Measurements from ENCODE around the gene PKP2.
A peak's percentile ranks its signal among the peaks of the same experiment; 100 is the strongest.

The PKP2 gene

DNA sequence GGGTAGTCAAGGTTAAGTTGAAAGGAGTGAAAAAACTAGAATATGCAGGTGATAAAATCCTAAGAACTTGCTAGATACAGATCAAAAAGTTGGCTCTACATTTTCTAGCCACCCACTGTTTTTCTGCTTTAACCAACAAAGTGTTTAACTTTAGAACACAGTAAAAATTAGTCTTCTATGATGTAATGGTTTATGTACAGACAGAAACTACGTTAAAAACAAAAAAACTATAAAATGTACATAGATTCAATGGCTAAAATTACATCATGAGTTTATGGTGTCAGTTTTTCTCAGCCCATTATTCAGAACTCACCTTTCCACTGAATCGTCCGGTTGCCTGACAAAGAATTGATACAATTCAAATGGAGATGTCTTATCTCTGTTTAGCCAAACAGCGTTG lies 143.0 kb downstream of the PKP2 start:
- no peak for DNase-seq (ENCODE audit: low read depth in 1 of 2, low spot score in 1 of 2)
- H3K27me3 ChIP-seq (ENCODE audit: insufficient read depth, poor library complexity, severe bottlenecking), result no peaks in the 10 kb centered on the region
- no peak overlapping the region for H3K27ac ChIP-seq (replicated peaks)
- peak overlapping the region; percentile 91 for H3K4me3 ChIP-seq (replicated peaks; ENCODE audit: insufficient read depth, low read length)
- TF ChIP-seq, protein P1, sequence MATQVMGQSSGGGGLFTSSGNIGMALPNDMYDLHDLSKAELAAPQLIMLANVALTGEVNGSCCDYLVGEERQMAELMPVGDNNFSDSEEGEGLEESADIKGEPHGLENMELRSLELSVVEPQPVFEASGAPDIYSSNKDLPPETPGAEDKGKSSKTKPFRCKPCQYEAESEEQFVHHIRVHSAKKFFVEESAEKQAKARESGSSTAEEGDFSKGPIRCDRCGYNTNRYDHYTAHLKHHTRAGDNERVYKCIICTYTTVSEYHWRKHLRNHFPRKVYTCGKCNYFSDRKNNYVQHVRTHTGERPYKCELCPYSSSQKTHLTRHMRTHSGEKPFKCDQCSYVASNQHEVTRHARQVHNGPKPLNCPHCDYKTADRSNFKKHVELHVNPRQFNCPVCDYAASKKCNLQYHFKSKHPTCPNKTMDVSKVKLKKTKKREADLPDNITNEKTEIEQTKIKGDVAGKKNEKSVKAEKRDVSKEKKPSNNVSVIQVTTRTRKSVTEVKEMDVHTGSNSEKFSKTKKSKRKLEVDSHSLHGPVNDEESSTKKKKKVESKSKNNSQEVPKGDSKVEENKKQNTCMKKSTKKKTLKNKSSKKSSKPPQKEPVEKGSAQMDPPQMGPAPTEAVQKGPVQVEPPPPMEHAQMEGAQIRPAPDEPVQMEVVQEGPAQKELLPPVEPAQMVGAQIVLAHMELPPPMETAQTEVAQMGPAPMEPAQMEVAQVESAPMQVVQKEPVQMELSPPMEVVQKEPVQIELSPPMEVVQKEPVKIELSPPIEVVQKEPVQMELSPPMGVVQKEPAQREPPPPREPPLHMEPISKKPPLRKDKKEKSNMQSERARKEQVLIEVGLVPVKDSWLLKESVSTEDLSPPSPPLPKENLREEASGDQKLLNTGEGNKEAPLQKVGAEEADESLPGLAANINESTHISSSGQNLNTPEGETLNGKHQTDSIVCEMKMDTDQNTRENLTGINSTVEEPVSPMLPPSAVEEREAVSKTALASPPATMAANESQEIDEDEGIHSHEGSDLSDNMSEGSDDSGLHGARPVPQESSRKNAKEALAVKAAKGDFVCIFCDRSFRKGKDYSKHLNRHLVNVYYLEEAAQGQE (IDR thresholded peaks at IDR 0.05; ENCODE audit: insufficient replicate concordance, low read depth), result no peak
- TF ChIP-seq SPI1 (IDR thresholded peaks at IDR 0.05; ENCODE audit: borderline replicate concordance, low read depth) (no peak), POLR2AphosphoS5 (IDR thresholded peaks at IDR 0.05; ENCODE audit: low read depth) (no peak), GABPA (IDR thresholded peaks at IDR 0.05; ENCODE audit: low read depth) (no peak)
- TF ChIP-seq, protein P2, sequence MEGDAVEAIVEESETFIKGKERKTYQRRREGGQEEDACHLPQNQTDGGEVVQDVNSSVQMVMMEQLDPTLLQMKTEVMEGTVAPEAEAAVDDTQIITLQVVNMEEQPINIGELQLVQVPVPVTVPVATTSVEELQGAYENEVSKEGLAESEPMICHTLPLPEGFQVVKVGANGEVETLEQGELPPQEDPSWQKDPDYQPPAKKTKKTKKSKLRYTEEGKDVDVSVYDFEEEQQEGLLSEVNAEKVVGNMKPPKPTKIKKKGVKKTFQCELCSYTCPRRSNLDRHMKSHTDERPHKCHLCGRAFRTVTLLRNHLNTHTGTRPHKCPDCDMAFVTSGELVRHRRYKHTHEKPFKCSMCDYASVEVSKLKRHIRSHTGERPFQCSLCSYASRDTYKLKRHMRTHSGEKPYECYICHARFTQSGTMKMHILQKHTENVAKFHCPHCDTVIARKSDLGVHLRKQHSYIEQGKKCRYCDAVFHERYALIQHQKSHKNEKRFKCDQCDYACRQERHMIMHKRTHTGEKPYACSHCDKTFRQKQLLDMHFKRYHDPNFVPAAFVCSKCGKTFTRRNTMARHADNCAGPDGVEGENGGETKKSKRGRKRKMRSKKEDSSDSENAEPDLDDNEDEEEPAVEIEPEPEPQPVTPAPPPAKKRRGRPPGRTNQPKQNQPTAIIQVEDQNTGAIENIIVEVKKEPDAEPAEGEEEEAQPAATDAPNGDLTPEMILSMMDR (IDR thresholded peaks at IDR 0.05; ENCODE audit: insufficient read depth, low read length), result no peak

DNA sequence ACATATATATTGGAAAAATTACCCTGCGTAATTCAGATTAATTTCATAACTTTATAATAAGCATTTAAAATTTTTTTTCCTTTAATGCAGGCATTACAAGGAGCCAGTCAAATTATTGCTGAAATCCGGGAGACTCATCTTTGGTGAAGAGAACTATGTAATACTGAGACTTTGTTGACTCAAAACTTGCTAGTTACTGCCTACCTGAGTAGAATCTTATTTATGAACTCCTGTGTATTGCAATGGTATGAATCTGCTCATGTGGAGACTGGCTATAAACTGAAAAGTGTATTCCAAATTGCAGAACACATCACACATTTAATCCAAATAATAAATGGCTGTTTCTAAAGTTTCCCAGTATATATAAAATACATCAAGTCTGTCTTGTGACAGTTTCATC lies 153.3 kb downstream of the PKP2 start:
- TF ChIP-seq, protein P1 (IDR thresholded peaks at IDR 0.05; ENCODE audit: insufficient replicate concordance, low read depth), result no peak
- TF ChIP-seq POLR2AphosphoS5 (IDR thresholded peaks at IDR 0.05; ENCODE audit: low read depth) (no peak), GABPA (IDR thresholded peaks at IDR 0.05; ENCODE audit: low read depth) (no peak), SPI1 (IDR thresholded peaks at IDR 0.05; ENCODE audit: borderline replicate concordance, low read depth) (no peak)
- TF ChIP-seq, protein P2 (IDR thresholded peaks at IDR 0.05; ENCODE audit: insufficient read depth, low read length), result no peak
- DNase-seq (ENCODE audit: low read depth in 1 of 2, low spot score in 1 of 2), result no peak
- no peak overlapping the region for H3K27ac ChIP-seq (replicated peaks)
- H3K4me3 ChIP-seq (replicated peaks; ENCODE audit: insufficient read depth, low read length), result no peak overlapping the region
- no peaks in the 10 kb centered on the region for H3K27me3 ChIP-seq (ENCODE audit: insufficient read depth, poor library complexity, severe bottlenecking)

DNA sequence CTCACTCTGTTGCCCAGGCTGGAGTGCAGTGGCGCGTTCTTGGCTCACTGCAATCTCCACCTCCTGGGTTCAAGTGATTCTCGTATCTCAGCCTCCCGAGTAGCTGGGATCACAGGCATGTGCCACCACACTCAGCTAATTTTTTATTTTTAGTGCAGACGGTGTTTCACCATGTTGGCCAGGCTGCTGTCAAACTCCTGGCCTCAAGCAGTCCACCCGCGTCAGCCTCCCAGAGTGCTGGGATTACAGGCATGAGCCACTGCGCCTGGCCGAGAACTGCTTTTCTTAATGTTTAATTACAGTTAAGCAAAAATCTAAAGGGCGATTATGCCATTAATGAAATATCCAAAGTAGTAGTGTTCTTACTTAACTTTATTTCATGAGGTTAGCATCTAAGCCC lies 154.4 kb downstream of the PKP2 start:
- Histone ChIP-seq H3K4me3 (replicated peaks; ENCODE audit: insufficient read depth, low read length) (no peak overlapping the region), H3K27ac (replicated peaks) (no peak overlapping the region), H3K27me3 (ENCODE audit: insufficient read depth, poor library complexity, severe bottlenecking) (no peaks in the 10 kb centered on the region)
- no peak for DNase-seq (ENCODE audit: low read depth in 1 of 2, low spot score in 1 of 2)
- TF ChIP-seq GABPA (IDR thresholded peaks at IDR 0.05; ENCODE audit: low read depth) (no peak), SPI1 (IDR thresholded peaks at IDR 0.05; ENCODE audit: borderline replicate concordance, low read depth) (no peak), POLR2AphosphoS5 (IDR thresholded peaks at IDR 0.05; ENCODE audit: low read depth) (no peak)
- TF ChIP-seq, protein P2 (IDR thresholded peaks at IDR 0.05; ENCODE audit: insufficient read depth, low read length), result no peak
- TF ChIP-seq, protein P1 (IDR thresholded peaks at IDR 0.05; ENCODE audit: insufficient replicate concordance, low read depth), result no peak
